HG02981 (cell line): ENCODE data around the gene RRAS2.
"Not testable (repeated sequence)": the region's sequence is repeated elsewhere in the genome, so short reads cannot be mapped to it uniquely, and the experiment has no call there.

Experiments used
- ATAC-seq: cut with Tn5 transposase; IDR thresholded peaks from one replicate; pipeline ENCODE4 v1.9.1; 2021; ENCODE audit warnings: mild to moderate bottlenecking, moderate library complexity; ENCODE audit not compliant: unreplicated experiment

The RRAS2 gene

GRCh38 chr11:14308897-14309387 lies 50.0 kb downstream of the RRAS2 start:
- ATAC-seq, result peak; percentile 39

GRCh38 chr11:14308114-14308896 lies 50.7 kb downstream of the RRAS2 start:
- peak; percentile 39 for ATAC-seq

- no peak for ATAC-seq
These were observed 52.5 kb downstream of the RRAS2 start for GRCh38 chr11:14306481-14306880.

- ATAC-seq, result no peak
These were observed 53.3 kb downstream of the RRAS2 start for GRCh38 chr11:14305649-14306048.

GRCh38 chr11:14304601-14305000 lies 54.4 kb downstream of the RRAS2 start:
- no peak for ATAC-seq

GRCh38 chr11:14300661-14301304 lies 58.2 kb downstream of the RRAS2 start:
- peak; percentile 88 for ATAC-seq

GRCh38 chr11:14299921-14300320 lies 59.1 kb downstream of the RRAS2 start:
- no peak for ATAC-seq

- no peak for ATAC-seq
These were observed 68.6 kb downstream of the RRAS2 start for GRCh38 chr11:14290422-14290821.

GRCh38 chr11:14288189-14288935 lies 70.6 kb downstream of the RRAS2 start:
- ATAC-seq, result no peak

- ATAC-seq, result not testable (repeated sequence)
These were observed 80.1 kb downstream of the RRAS2 start for GRCh38 chr11:14278869-14279268.

GRCh38 chr11:14275076-14275475 lies 83.9 kb downstream of the RRAS2 start:
- ATAC-seq, result no peak

GRCh38 chr11:14273895-14274294 lies 85.1 kb downstream of the RRAS2 start:
- no peak for ATAC-seq

- peak; percentile 69 for ATAC-seq
These were observed 88.1 kb downstream of the RRAS2 start for GRCh38 chr11:14270690-14271542.

- no peak for ATAC-seq
These were observed 89.0 kb downstream of the RRAS2 start for GRCh38 chr11:14269692-14270573.

- ATAC-seq, result no peak
These were observed 90.9 kb downstream of the RRAS2 start for GRCh38 chr11:14267861-14268635.

GRCh38 chr11:14266622-14267021 lies 92.4 kb downstream of the RRAS2 start:
- no peak for ATAC-seq

- ATAC-seq, result no peak
These were observed 94.0 kb downstream of the RRAS2 start for GRCh38 chr11:14264966-14265365.

GRCh38 chr11:14262271-14262846 lies 96.6 kb downstream of the RRAS2 start:
- no peak for ATAC-seq

- no peak for ATAC-seq
These were observed 97.9 kb downstream of the RRAS2 start for GRCh38 chr11:14261066-14261465.
